T-helper 17 cell (primary cell): ENCODE data around the gene MED22. TPM values are rescaled to one million over a fixed set of nuclear protein-coding genes. Genes with fewer than 3 reads are reported as not detected.

Experiments used
- ATAC-seq: fragments of 150-1000 bp; cut with Tn5 transposase; 2 replicates; pipeline ENCODE4 v1.10.0; 2021; ENCODE audit warnings: mild to moderate bottlenecking, moderate library complexity
- DNase-seq, 3 donors: peaks; one replicate each; pipeline versions ENCODE4 v3.0.0 to v3.0.0-alpha.2; 2020 to 2021
- H3K9me3 ChIP-seq: one replicate; pipeline ENCODE4 v1.7.0; 2013; ENCODE audit warnings: low read length, mild to moderate bottlenecking; ENCODE audit not compliant: control insufficient read depth, poor library complexity, severe bottlenecking
- H3K27ac Mint-ChIP-seq: one replicate; pipeline ENCODE4 v1.8.0; 2022; ENCODE audit warnings: mild to moderate bottlenecking, moderate library complexity, mixed read lengths
- H3K27me3 Mint-ChIP-seq: one replicate; pipeline ENCODE4 v1.8.0; 2022; ENCODE audit warnings: mixed read lengths
- H3K36me3 Mint-ChIP-seq: one replicate; pipeline ENCODE4 v1.8.0; 2022; ENCODE audit warnings: low read depth, mixed read lengths
- H3K4me1 Mint-ChIP-seq: one replicate; pipeline ENCODE4 v1.8.0; 2022; ENCODE audit warnings: mild to moderate bottlenecking, mixed read lengths
- H3K4me3 Mint-ChIP-seq: one replicate; pipeline ENCODE4 v1.8.0; 2022; ENCODE audit warnings: mild to moderate bottlenecking, moderate library complexity, mixed read lengths
- total RNA-seq, 4 donors: library from RNA in 2 of 4; stranded (reverse) in 2 of 4; gene quantifications; one replicate each; pipeline ENCODE4 v1.2.3 and lab custom pipeline; 2022 to 2026

MED22 gene
- total RNA-seq, 2 donors from 2014 or later = 23.4 to 23.6 TPM

- no peak for DNase-seq
- Mint-ChIP-seq H3K4me1 (no peaks in the 10 kb centered on the region), H3K4me3 (no peak overlapping the region), H3K27me3 (peaks cover 17% of the 10 kb centered on the region), H3K27ac (no peak overlapping the region), H3K36me3 (no peaks in the 10 kb centered on the region)
- no peak for ATAC-seq
- H3K9me3 ChIP-seq = peaks cover 5% of the 10 kb centered on the region
Measured at GRCh38 chr9:133290751-133291302, 57.1 kb downstream of the MED22 start.

Other genes with a start within 250 kb of the MED22 start
- 100 to 1,000 TPM; 150 to 236 TPM for gene RALGDS, start 226.9 kb downstream of the MED22 start, total RNA-seq
- gene GBGT1, start 184.2 kb downstream of the MED22 start, total RNA-seq = 1 to 10 TPM; 2.2 to 2.3 TPM
- not detected for gene OBP2B, start 138.9 kb downstream of the MED22 start, total RNA-seq
- gene ABO, start 72.9 kb downstream of the MED22 start, total RNA-seq = 1 to 10 TPM; 2.1 to 3.8 TPM
- gene SURF6, start 11.9 kb downstream of the MED22 start, total RNA-seq = 10 to 100 TPM; 13.6 to 14.0 TPM
- 1,000 to 10,000 TPM; 2,417 to 2,552 TPM for gene RPL7A, start 87 bp upstream of the MED22 start, total RNA-seq
- gene SURF1, start 8.4 kb upstream of the MED22 start, total RNA-seq = 10 to 100 TPM; 34.9 to 46.9 TPM
- gene SURF2, start 8.4 kb upstream of the MED22 start, total RNA-seq = 10 to 100 TPM; 14.1 to 16.0 TPM
- gene SURF4, start 27.9 kb upstream of the MED22 start, total RNA-seq = 100 to 1,000 TPM; 116 to 124 TPM
- under 1 TPM; 0.72 to 0.81 TPM for gene STKLD1, start 28.2 kb upstream of the MED22 start, total RNA-seq
- 10 to 100 TPM; 17.0 to 23.4 TPM for gene REXO4, start 69.9 kb upstream of the MED22 start, total RNA-seq
- gene ADAMTS13, start 74.2 kb upstream of the MED22 start, total RNA-seq = 1 to 10 TPM; 1.1 to 1.9 TPM
- 1 to 10 TPM; 1.4 to 3.8 TPM for gene CACFD1, start 111.8 kb upstream of the MED22 start, total RNA-seq
- 1 to 10 TPM; 1.5 to 3.4 TPM for gene SLC2A6, start 131.0 kb upstream of the MED22 start, total RNA-seq
- not detected for gene MYMK, start 176.8 kb upstream of the MED22 start, total RNA-seq
- gene ADAMTSL2, start 186.6 kb upstream of the MED22 start, total RNA-seq = not detected